Lung (tissue), 12 donors: Measurements from ENCODE around the gene GFRA1. TPM values are rescaled to one million over a fixed set of nuclear protein-coding genes. Genes with fewer than 3 reads are reported as not detected.

ENCODE experiments used
- ATAC-seq: fragments of 200-7000 bp; cut with Tn5 transposase; one replicate; pipeline ENCODE4 v1.9.1; 2020; ENCODE audit warnings: moderate number of reproducible peaks; ENCODE audit not compliant: insufficient read depth, low FRiP score
- DNase-seq, 3 donors: peaks; one replicate each; pipeline ENCODE4 v3.0.0-alpha.2; 2013 to 2017
- H3K27ac ChIP-seq, 2 donors: one replicate each; pipeline ENCODE4 v1.5.1; 2013; ENCODE audit warnings: mild to moderate bottlenecking in 2 of 2, moderate library complexity in 2 of 2, control low read depth in 1 of 2, inconsistent platforms in 1 of 2, low read depth in 1 of 2, low read length in 1 of 2
- H3K27me3 ChIP-seq, 3 donors: one replicate each; pipeline ENCODE4 v1.5.1; 2013; ENCODE audit warnings: low read length in 2 of 3; ENCODE audit not compliant: control insufficient read depth in 3 of 3, insufficient read depth in 3 of 3
- H3K36me3 ChIP-seq, 4 donors: one replicate each; pipeline ENCODE4 v1.5.1; 2013; ENCODE audit warnings: low read length in 4 of 4, mild to moderate bottlenecking in 1 of 4, moderate library complexity in 1 of 4; ENCODE audit not compliant: control insufficient read depth in 4 of 4, insufficient read depth in 4 of 4
- H3K4me1 ChIP-seq, 5 donors: one replicate each; pipeline ENCODE4 v1.5.1; 2013; ENCODE audit warnings: low read length in 5 of 5, mild to moderate bottlenecking in 2 of 5, moderate library complexity in 1 of 5; ENCODE audit not compliant: control insufficient read depth in 5 of 5, insufficient read depth in 5 of 5
- H3K4me3 ChIP-seq: one replicate; pipeline ENCODE4 v1.5.1; 2013; ENCODE audit warnings: mild to moderate bottlenecking, control low read depth, moderate library complexity
- H3K9ac ChIP-seq, 2 donors: one replicate each; pipeline ENCODE4 v1.5.1; 2013; ENCODE audit warnings: low read length in 2 of 2, control low read depth in 1 of 2; ENCODE audit not compliant: insufficient read depth in 1 of 2
- H3K9me3 ChIP-seq, 4 donors: one replicate each; pipeline ENCODE4 v1.5.1; 2013; ENCODE audit warnings: low read length in 3 of 4, mild to moderate bottlenecking in 1 of 4, moderate library complexity in 1 of 4; ENCODE audit not compliant: control insufficient read depth in 4 of 4, insufficient read depth in 3 of 4
- WGBS, 2 donors: extraction: QIAGEN DNeasy Blood & Tissue Kit; methylation state at CpG; one replicate each; pipeline ENCODE4 v1.1.7; 2013; 5-methylcytosine and 5-hydroxymethylcytosine counted together
- polyA plus RNA-seq, 2 donors: library from polyadenylated mRNA; stranded (reverse); fragments of 200-250 nt; gene quantifications; one replicate each; pipeline ENCODE4 v1.2.1, GENCODE V29; 2013
- total RNA-seq, 2 donors: library from RNA; depleted of rRNA in 1 of 2; stranded (reverse); fragments of >200 nt in 1 of 2; gene quantifications; one replicate each; pipeline ENCODE4 v1.2.1, GENCODE V29; 2014 to 2021
- TF ChIP-seq, protein P1 (sequence below): IDR thresholded peaks from 2 replicates; pipeline ENCODE4 v1.5.1; 2012; ENCODE audit warnings: mild to moderate bottlenecking; ENCODE audit errors: control extremely low read depth, extremely low read depth
- donor health status: control.
- donor health status: control.
- donor health status: Bipolar disorder and iron deficiency.
- donor health status: healthy.
- donor health status: DM: yes; HTN: yes; CAD: no.

Gene GFRA1
- total and polyA plus RNA-seq, 4 donors = 0.51 to 30.4 (median 1.4) TPM

DNA sequence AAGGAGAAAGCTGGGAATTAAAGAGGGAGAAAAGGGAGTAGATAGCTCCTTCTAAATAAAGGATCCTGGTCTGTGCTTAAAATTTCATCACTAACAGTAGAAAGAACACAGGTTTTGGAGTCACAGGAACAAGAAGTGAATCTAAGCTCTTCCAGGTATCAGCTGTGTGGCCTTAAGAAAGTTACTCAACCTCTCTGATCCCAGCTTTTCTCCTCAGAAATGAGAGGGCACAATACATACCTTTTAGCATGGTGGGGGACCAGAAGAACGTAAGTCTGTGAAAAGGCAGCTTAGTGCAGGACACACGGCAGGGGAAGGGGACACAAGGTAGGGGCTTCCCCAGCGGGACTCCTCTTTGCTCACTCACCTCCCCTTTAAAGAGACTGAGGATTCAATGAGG, 13.4 kb downstream of the GFRA1 start:
- H3K9ac ChIP-seq = no peak overlapping the region
- TF ChIP-seq, protein P1, sequence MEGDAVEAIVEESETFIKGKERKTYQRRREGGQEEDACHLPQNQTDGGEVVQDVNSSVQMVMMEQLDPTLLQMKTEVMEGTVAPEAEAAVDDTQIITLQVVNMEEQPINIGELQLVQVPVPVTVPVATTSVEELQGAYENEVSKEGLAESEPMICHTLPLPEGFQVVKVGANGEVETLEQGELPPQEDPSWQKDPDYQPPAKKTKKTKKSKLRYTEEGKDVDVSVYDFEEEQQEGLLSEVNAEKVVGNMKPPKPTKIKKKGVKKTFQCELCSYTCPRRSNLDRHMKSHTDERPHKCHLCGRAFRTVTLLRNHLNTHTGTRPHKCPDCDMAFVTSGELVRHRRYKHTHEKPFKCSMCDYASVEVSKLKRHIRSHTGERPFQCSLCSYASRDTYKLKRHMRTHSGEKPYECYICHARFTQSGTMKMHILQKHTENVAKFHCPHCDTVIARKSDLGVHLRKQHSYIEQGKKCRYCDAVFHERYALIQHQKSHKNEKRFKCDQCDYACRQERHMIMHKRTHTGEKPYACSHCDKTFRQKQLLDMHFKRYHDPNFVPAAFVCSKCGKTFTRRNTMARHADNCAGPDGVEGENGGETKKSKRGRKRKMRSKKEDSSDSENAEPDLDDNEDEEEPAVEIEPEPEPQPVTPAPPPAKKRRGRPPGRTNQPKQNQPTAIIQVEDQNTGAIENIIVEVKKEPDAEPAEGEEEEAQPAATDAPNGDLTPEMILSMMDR = no peak
- no peaks in the 10 kb centered on the region for H3K36me3 ChIP-seq
- peaks cover 0 to 22% (median 8%) of the 10 kb centered on the region in 5 donors for H3K4me1 ChIP-seq
- 89 to 91% methylated on average over 3 of the region's 3 CpGs for WGBS, 2 donors
- H3K27me3 ChIP-seq = no peaks in the 10 kb centered on the region
- no peak for DNase-seq
- no peak overlapping the region for H3K27ac ChIP-seq
- no peak overlapping the region for H3K4me3 ChIP-seq
- no peak for ATAC-seq
- no peaks in the 10 kb centered on the region for H3K9me3 ChIP-seq

DNA sequence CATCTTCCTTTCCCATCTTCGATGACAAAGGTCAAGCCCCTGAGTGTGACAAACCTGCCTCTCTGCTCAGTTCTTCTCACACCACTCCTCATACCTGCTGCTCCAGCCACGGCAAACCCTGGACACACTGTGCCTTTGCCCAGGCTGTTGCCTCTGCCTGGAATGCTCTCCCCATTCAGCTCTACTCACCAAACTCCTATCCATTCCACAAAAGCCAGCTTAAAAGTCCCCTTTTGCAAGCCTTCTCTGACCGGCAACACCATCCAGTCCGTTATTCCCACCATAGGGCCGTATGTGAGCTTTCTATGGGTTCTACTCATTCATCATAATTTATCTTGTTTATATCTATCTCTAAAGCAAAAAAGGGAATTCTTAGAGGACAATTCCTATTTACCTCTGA, 15.2 kb downstream of the GFRA1 start:
- no peak overlapping the region for H3K27ac ChIP-seq
- no peak overlapping the region for H3K4me3 ChIP-seq
- TF ChIP-seq, protein P1 = no peak
- no peaks in the 10 kb centered on the region for H3K27me3 ChIP-seq
- WGBS, 2 donors = 88% methylated on average over 5 of the region's 5 CpGs
- no peak overlapping the region for H3K9ac ChIP-seq
- DNase-seq = no peak
- no peaks in the 10 kb centered on the region for H3K36me3 ChIP-seq
- peaks cover 0 to 25% (median 8%) of the 10 kb centered on the region in 5 donors for H3K4me1 ChIP-seq
- ATAC-seq = no peak
- H3K9me3 ChIP-seq = no peaks in the 10 kb centered on the region

DNA sequence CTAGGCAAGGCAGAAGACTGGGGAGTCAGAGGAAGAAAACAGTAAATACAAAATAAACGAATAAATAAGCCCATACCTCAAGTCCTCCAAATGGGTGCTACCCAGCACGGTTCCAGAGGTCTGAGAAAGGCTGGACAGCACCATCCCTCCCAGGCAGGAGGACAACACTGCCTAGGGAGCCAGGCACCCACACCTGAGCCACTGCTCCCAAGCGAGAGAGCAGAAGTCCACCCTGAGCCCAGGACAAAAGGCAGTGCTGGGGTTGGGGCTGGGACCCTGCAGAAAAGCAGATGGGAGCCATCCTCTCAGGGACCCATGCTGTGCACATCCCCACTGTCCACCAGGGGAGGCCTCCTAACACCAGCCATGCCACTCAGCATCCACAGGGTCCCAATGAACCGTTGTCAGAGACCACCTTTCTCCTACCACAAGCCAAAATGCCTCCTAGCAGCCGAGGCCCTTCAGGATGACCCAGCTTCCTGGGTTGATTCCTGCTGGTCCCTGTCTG, 16.2 kb downstream of the GFRA1 start:
- peaks cover 0 to 25% (median 8%) of the 10 kb centered on the region in 5 donors for H3K4me1 ChIP-seq
- H3K36me3 ChIP-seq = no peaks in the 10 kb centered on the region
- no peak overlapping the region for H3K9ac ChIP-seq
- H3K4me3 ChIP-seq = no peak overlapping the region
- TF ChIP-seq, protein P1 = no peak
- H3K9me3 ChIP-seq = no peaks in the 10 kb centered on the region
- H3K27ac ChIP-seq = no peak overlapping the region
- WGBS, 2 donors = 41 to 50% methylated on average over 5 of the region's 5 CpGs
- ATAC-seq (no peak), DNase-seq (no peak)
- no peaks in the 10 kb centered on the region for H3K27me3 ChIP-seq
